AG10803 (cell line): Measurements from ENCODE around the gene ACMSD.
"Not testable (repeated sequence)": the region's sequence is repeated elsewhere in the genome, so short reads cannot be mapped to it uniquely, and the experiment has no call there.

Experiments used
- DNase-seq: peaks from one replicate; pipeline ENCODE4 v3.0.0; 2010; ENCODE audit warnings: low read depth
- H3K4me3 ChIP-seq: 2 replicates; pipeline ENCODE4 v1.5.1; 2011; ENCODE audit warnings: mild to moderate bottlenecking, low read length, control low read depth
- TF ChIP-seq, protein P1 (sequence below): conservative IDR thresholded peaks from 2 replicates; pipeline ENCODE4 v1.5.1; 2011; ENCODE audit warnings: mild to moderate bottlenecking, low read length, control low read depth, inconsistent platforms

The ACMSD gene

DNA sequence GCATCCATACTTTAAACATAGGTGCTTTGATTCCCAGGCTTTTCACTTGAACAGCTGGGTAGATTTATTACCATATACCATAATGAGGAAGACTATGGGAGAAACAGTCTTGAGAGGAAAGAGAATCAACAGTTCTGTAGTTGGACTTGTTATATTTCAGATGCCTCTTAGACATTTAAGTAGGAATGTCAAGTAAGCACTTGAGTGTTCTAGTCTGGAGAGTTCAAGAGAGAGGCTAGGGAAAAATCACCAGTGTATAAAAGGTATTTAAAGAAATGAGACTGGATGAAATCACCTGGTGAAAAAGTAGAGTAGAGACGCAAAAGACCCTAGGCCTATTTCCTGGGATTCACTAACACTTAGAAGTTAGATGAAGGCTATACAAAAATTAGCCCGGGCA lies 66.8 kb downstream of the ACMSD start:
- H3K4me3 ChIP-seq: no peak overlapping the region
- TF ChIP-seq, protein P1, sequence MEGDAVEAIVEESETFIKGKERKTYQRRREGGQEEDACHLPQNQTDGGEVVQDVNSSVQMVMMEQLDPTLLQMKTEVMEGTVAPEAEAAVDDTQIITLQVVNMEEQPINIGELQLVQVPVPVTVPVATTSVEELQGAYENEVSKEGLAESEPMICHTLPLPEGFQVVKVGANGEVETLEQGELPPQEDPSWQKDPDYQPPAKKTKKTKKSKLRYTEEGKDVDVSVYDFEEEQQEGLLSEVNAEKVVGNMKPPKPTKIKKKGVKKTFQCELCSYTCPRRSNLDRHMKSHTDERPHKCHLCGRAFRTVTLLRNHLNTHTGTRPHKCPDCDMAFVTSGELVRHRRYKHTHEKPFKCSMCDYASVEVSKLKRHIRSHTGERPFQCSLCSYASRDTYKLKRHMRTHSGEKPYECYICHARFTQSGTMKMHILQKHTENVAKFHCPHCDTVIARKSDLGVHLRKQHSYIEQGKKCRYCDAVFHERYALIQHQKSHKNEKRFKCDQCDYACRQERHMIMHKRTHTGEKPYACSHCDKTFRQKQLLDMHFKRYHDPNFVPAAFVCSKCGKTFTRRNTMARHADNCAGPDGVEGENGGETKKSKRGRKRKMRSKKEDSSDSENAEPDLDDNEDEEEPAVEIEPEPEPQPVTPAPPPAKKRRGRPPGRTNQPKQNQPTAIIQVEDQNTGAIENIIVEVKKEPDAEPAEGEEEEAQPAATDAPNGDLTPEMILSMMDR: no peak
- DNase-seq: no peak

DNA sequence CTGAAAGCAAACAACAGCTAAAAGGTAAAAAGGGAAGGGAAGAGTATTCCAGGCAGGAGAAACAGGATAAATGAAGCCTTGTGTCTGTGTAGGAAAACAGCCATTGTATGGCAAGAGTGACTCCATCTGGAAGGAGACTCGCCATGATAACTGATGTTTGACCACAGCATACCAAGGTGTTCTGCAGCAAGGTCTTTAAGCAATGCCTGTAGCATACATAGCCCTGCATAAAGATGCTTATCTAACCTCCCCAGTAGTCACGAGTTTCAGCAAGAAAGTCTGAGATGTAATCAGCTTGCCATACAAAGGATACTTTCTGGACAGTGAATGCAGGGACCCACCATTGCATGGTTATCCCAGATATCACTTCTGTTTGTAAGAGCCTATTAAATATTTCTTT lies 68.3 kb downstream of the ACMSD start:
- no peak for DNase-seq
- TF ChIP-seq, protein P1: no peak
- H3K4me3 ChIP-seq: no peak overlapping the region

DNA sequence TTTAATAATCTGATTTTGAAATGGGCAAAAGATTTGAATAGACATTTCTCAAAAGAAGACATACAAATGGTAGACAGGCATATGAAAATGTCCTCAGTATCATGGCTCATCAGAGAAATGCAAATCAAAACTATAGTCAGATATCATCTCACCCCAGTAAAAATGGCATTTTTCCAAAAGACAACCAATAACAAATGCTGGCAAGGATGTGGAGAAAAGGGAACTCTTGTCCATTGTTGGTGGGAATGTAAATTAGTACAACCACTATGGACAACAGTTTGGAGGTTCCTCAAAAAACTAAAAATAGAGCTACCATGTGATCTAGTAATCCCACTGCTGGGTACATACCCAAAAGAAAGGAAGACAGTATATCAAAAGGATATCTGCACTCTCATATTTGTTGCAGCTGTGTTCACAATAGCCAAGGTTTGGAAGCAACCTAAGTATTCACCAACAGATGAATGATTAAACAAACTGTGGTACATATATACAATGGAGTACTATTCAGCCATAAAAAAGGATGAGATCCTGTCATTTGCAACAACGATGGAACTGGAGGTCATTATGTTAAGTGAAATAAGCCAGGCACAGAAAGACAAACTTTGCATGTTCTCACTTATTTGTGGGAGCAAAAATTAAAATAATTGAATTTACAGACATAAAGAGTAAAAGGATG lies 69.2 kb downstream of the ACMSD start:
- not testable (repeated sequence) for DNase-seq, H3K4me3 ChIP-seq

DNA sequence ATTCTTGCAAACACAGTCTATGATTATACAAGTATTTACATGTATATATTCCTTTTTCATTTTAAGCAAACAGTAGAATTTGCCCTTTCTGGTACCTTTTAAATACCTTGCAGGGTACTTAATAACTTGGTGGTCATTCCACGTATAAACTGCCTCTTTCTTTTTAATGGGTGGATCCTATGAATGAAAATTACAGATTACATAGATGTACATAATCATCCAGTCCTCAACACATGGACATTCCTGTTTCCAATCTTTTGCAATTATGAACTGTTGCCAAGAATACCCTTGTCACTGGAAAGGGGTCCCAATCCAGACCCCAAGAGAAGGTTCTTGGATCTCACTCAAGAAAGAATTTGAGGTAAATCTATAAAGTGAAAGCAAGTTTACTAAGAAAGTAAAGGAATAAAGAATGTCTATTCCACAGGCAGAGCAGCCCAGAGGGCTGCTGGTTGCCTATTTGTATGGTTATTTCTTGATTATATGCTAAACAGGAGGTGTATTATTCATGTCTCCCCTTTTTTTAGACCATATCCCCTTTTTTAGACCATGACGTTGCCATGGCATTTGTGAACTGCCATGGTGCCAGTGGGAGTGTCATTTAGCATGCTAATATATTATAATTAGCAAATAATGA lies 72.5 kb downstream of the ACMSD start:
- H3K4me3 ChIP-seq: no peak overlapping the region
- TF ChIP-seq, protein P1: no peak
- DNase-seq: no peak

DNA sequence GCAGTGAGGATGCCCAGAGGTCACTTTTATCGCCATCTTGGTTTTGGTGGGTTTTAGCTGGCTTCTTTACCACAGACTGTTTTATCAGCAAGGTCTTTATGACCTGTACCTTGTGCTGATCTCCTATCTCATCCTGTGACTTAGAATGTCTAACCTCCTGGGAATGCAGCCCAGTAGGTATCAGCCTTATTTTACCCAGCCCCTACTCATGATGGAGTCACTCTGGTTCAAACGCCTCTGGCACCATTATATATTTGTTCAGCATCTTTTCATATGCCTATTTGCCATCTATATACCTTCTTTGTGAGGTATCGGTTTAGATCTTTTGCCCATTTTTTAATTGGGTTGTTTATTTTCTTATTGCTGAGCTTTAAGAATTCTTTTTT lies 73.0 kb downstream of the ACMSD start:
- TF ChIP-seq, protein P1: no peak
- no peak for DNase-seq
- no peak overlapping the region for H3K4me3 ChIP-seq

DNA sequence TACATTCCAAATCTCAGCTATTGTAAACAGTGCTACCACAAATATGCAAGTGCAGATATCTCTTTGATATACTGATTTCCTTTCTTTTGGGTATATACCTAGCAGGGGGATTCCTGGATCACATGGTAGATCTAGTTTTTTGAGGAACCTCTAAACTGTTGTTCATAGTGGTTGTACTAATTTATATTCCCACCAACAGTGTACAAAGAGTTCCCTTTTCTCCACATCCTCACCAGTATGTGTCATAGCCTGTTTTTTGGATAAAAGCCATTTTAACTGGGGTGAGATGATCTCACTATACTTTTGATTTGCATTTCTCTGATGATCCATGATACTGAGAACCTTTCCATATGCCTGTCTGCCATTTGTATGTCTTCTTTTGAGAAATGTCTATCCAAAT lies 73.9 kb downstream of the ACMSD start:
- peak; percentile 15 for DNase-seq
- H3K4me3 ChIP-seq: no peak overlapping the region
- TF ChIP-seq, protein P1: no peak

DNA sequence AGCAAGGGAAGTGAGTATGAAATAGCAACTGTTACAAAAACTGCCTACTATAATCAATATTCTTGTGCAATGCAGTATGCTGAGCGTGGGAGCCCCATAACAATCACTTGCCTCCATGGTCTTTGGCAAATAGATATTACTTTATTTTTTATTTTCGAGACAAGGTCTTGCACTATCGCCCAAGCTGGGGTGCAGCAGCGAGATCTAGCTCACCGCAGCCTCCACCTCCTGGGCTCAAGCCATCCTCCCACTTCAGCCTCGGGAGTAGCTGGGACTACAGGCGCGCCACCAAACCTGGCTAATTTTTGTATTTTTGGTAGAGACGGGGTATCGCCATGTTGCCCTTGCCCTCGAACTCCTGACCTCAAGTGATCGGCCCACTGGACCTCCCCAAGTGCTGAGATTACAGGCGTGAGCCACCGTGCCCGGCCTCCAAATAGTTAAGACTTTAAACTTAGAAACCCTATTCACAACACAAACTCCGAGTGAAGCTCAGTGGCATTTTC lies 79.0 kb downstream of the ACMSD start:
- DNase-seq: no peak
- H3K4me3 ChIP-seq: peak overlapping the region; percentile 87
- TF ChIP-seq, protein P1: no peak
